MM.1S (cell line): ENCODE results near the gene AMZ1.

Source experiments
- DNase-seq: peaks from one replicate; pipeline ENCODE4 v3.0.0-alpha.2; 2015
- H2AFZ ChIP-seq: fragments of 300-600 bp; sonication (generic); 2 replicates; pipeline ENCODE4 v1.6.0; 2016; ENCODE audit warnings: antibody characterized with exemption, low read length
- H3F3A ChIP-seq: fragments of 300-600 bp; sonication (generic); 2 replicates; pipeline ENCODE4 v1.6.1; 2016; ENCODE audit warnings: mild to moderate bottlenecking, antibody characterized with exemption, low read length, moderate library complexity, mixed read lengths; ENCODE audit not compliant: insufficient read depth
- H3K27ac ChIP-seq: fragments of 300-600 bp; sonication (generic); 2 replicates; pipeline ENCODE4 v1.5.1; 2016; ENCODE audit warnings: mild to moderate bottlenecking, low read length
- H3K27me3 ChIP-seq: fragments of 300-600 bp; sonication (generic); replicated peaks from 2 replicates; pipeline ENCODE4 v1.6.0; 2016; ENCODE audit warnings: low read length; ENCODE audit not compliant: insufficient read depth
- H3K36me3 ChIP-seq: fragments of 300-600 bp; sonication (generic); replicated peaks from 2 replicates; pipeline ENCODE4 v1.6.1; 2016; ENCODE audit warnings: mild to moderate bottlenecking, low read length, mixed read lengths; ENCODE audit not compliant: insufficient read depth
- H3K4me1 ChIP-seq: fragments of 300-600 bp; sonication (generic); 2 replicates; pipeline ENCODE4 v1.6.1; 2016; ENCODE audit warnings: low read length, mixed read lengths
- H3K4me2 ChIP-seq: fragments of 300-600 bp; sonication (generic); 2 replicates; pipeline ENCODE4 v1.6.0; 2016; ENCODE audit warnings: low read depth, low read length
- H3K4me3 ChIP-seq: fragments of 300-600 bp; sonication (generic); 2 replicates; pipeline ENCODE4 v1.5.1; 2016; ENCODE audit warnings: low read length, mixed read lengths
- H3K79me2 ChIP-seq: fragments of 300-600 bp; sonication (generic); 2 replicates; pipeline ENCODE4 v1.6.1; 2016; ENCODE audit warnings: mixed run types, low read length, mixed read lengths
- H3K9ac ChIP-seq: fragments of 300-600 bp; sonication (generic); 2 replicates; pipeline ENCODE4 v1.6.1; 2016; ENCODE audit warnings: low read length, mixed read lengths
- H3K9me2 ChIP-seq: fragments of 300-600 bp; sonication (generic); replicated peaks from 2 replicates; pipeline ENCODE4 v1.6.1; 2016; ENCODE audit warnings: mild to moderate bottlenecking, low read length, mixed read lengths; ENCODE audit not compliant: insufficient read depth
- H3K9me3 ChIP-seq: fragments of 300-600 bp; sonication (generic); replicated peaks from 2 replicates; pipeline ENCODE4 v1.6.1; 2016; ENCODE audit warnings: mild to moderate bottlenecking, low read length, mixed read lengths; ENCODE audit not compliant: insufficient read depth
- H4K20me1 ChIP-seq: fragments of 300-600 bp; sonication (generic); 2 replicates; pipeline ENCODE4 v1.6.1; 2016; ENCODE audit warnings: mild to moderate bottlenecking, low read length, moderate library complexity, mixed read lengths; ENCODE audit not compliant: insufficient read depth
- CTCF ChIP-seq: fragments of 300-600 bp; sonication (generic); IDR thresholded peaks from 2 replicates; pipeline ENCODE4 v1.5.1; 2016; ENCODE audit warnings: antibody characterized with exemption, low read length, mixed read lengths
- EZH2 ChIP-seq: fragments of 300-600 bp; sonication (generic); optimal IDR thresholded peaks from 2 replicates; pipeline ENCODE3; 2017; ENCODE audit warnings: low read depth, mild to moderate bottlenecking, antibody characterized with exemption, low read length, mixed read lengths
- EZH2phosphoT487 ChIP-seq: fragments of 300-600 bp; sonication (generic); IDR thresholded peaks from 2 replicates; pipeline ENCODE4 v1.6.1; 2018; ENCODE audit warnings: antibody characterized with exemption, low read length

The AMZ1 gene

DNA sequence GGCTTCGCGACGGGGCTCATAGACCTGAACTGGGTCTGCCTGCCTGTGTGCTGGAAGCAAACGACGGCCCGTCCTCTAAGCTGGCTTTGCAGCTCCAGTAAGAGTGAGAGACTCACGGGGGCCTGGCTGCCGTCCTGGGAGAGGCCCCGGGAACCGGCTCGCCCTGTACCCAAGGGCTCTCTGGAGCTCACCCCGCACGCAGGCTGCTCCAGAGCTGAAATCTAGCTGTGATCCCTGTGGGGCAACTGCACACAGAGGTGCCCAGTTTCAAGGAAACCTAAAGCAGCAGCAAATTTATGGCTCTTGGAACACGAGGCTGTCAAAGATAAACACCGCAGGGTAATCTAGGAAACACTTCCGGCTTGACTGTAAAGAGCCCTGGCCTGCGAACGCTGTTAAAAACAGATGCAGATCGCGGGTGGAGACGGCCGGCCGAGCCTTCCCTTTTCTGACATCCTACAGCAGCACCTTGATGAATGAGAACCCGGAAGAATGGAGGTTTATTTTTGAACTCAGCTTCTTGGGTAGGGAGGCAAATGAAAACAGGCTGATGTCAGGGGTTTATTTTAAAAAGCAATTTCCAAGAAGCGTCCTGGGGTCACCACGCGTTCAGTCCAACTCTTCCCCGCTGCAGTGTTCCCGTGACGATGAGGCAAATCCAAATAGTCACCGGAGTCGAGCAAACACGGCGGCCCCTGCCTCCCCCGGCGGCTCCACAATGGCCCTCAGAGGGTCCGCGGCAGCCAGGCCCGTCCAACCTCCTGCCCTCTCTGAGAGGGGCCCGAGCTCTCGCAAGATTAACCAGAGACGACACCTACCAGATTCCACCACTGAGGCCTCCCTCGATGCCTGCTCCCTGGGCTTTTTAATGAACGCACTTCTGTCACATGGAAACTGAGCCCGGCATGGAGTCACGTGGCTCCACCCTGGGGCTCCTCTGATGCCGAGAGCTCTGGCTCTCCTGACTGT lies 29.6 kb downstream of the AMZ1 start:
- no peak for TF ChIP-seq CTCF
- H3K4me1 ChIP-seq: peaks cover 21% of the 10 kb centered on the region
- no peaks in the 10 kb centered on the region for H3K9me2 ChIP-seq
- H3F3A ChIP-seq: peaks cover 9% of the 10 kb centered on the region
- H3K79me2 ChIP-seq: no peaks in the 10 kb centered on the region
- no peak overlapping the region for H2AFZ ChIP-seq
- H3K9me3 ChIP-seq: no peaks in the 10 kb centered on the region
- DNase-seq: no peak
- no peak overlapping the region for H3K27ac ChIP-seq
- no peaks in the 10 kb centered on the region for H4K20me1 ChIP-seq
- H3K27me3 ChIP-seq: no peaks in the 10 kb centered on the region
- H3K4me3 ChIP-seq: no peak overlapping the region
- no peaks in the 10 kb centered on the region for H3K36me3 ChIP-seq
- no peak overlapping the region for H3K9ac ChIP-seq
- no peak overlapping the region for H3K4me2 ChIP-seq

DNA sequence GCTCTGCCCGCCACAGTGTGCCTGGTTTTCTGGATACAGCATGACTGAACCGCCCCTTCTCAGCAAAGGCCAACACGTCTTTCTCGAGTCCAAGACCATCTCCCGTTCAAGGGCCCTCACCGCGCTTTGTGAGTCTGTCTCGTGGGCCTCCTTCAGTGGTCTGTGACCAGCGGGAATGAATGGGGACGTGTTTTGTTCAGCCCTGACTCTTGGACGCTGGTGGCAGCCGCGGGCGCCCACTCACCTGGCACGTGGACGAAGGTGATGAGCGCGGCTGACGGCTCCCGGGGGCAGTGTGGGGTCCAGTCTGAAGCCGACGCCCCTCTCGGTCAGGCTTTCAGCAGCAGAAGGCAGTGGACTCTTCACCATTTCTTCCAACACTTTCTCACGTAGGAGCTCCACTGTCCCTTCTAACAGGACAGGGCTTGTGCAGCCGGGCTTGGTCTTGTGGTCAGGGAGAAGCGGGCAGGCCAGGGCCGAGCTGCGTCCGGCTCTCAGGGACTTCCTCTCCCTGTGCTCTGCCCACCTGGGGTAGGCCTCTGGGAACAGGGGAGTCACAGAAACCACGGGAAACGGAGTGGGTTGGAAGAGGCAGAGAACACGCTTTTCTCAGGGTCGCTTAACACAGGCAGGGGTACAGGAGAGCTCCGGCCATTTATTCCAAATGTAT lies 30.4 kb downstream of the AMZ1 start:
- DNase-seq: no peak
- TF ChIP-seq CTCF: no peak
- no peak overlapping the region for H2AFZ ChIP-seq
- H3K27me3 ChIP-seq: no peaks in the 10 kb centered on the region
- no peak overlapping the region for H3K9ac ChIP-seq
- no peaks in the 10 kb centered on the region for H3K79me2 ChIP-seq
- H3K4me1 ChIP-seq: peaks cover 21% of the 10 kb centered on the region
- H3F3A ChIP-seq: peaks cover 9% of the 10 kb centered on the region
- no peaks in the 10 kb centered on the region for H4K20me1 ChIP-seq
- no peaks in the 10 kb centered on the region for H3K9me2 ChIP-seq
- H3K4me3 ChIP-seq: no peak overlapping the region
- H3K9me3 ChIP-seq: no peaks in the 10 kb centered on the region
- no peak overlapping the region for H3K4me2 ChIP-seq
- no peaks in the 10 kb centered on the region for H3K36me3 ChIP-seq
- no peak overlapping the region for H3K27ac ChIP-seq

GRCh38 chr7:2719007-2719406 lies 31.0 kb downstream of the AMZ1 start:
- Histone ChIP-seq H3K9ac (no peak overlapping the region), H3K4me1 (peaks cover 21% of the 10 kb centered on the region), H2AFZ (no peak overlapping the region), H3K27me3 (no peaks in the 10 kb centered on the region), H3K4me2 (no peak overlapping the region), H3K9me2 (no peaks in the 10 kb centered on the region), H4K20me1 (no peaks in the 10 kb centered on the region), H3F3A (peaks cover 9% of the 10 kb centered on the region), H3K9me3 (no peaks in the 10 kb centered on the region), H3K27ac (no peak overlapping the region), H3K4me3 (no peak overlapping the region), H3K79me2 (no peaks in the 10 kb centered on the region), H3K36me3 (no peaks in the 10 kb centered on the region)
- DNase-seq: no peak
- TF ChIP-seq CTCF (peak; percentile 20; the same call in 1 of the 2 replicates), EZH2phosphoT487 (no peak), EZH2 (no peak)
